Pulmonary artery endothelial cell (primary cell): Measurements from ENCODE around the gene PPP1R3A. TPM values are rescaled to one million over a fixed set of nuclear protein-coding genes. Genes with fewer than 3 reads are reported as not detected.
"Not testable (repeated sequence)": the region's sequence is repeated elsewhere in the genome, so short reads cannot be mapped to it uniquely, and the experiment has no call there.

Experiments used
- DNase-seq: peaks from one replicate; pipeline ENCODE4 v3.0.0-alpha.2; 2011; ENCODE audit warnings: low read depth, low spot score
- total RNA-seq: library from RNA; depleted of rRNA; stranded (reverse); fragments of >200 nt; gene quantifications from 2 replicates; pipeline ENCODE4 v1.2.3, GENCODE V29; 2014

Gene PPP1R3A
- not detected in 2 replicates for total RNA-seq

GRCh38 chr7:113918946-113919345 is at the start of gene PPP1R3A:
TSS of gene PPP1R3A (minus strand) at chr7:113919009. CDS start at chr7:113918996, 13 bp downstream.
- DNase-seq = no peak

GRCh38 chr7:113963356-113963755 is 44.5 kb upstream of the PPP1R3A start:
- no peak for DNase-seq

GRCh38 chr7:113959910-113960309 is 41.1 kb upstream of the PPP1R3A start:
- DNase-seq = no peak

- no peak for DNase-seq
Measured at GRCh38 chr7:113955157-113955556, 36.3 kb upstream of the PPP1R3A start.

GRCh38 chr7:113953553-113953952 is 34.7 kb upstream of the PPP1R3A start:
- no peak for DNase-seq

- no peak for DNase-seq
Measured at GRCh38 chr7:113945018-113945938, 26.5 kb upstream of the PPP1R3A start.

GRCh38 chr7:113936982-113937381 is 18.2 kb upstream of the PPP1R3A start:
- DNase-seq = no peak

- no peak for DNase-seq
Measured at GRCh38 chr7:113936535-113936934, 17.7 kb upstream of the PPP1R3A start.

GRCh38 chr7:113929389-113929788 is 10.6 kb upstream of the PPP1R3A start:
- DNase-seq = not testable (repeated sequence)

- no peak for DNase-seq
Measured at GRCh38 chr7:113928112-113928511, 9.3 kb upstream of the PPP1R3A start.

- DNase-seq = no peak
Measured at GRCh38 chr7:113922049-113922448, 3.2 kb upstream of the PPP1R3A start.

- no peak for DNase-seq
Measured at GRCh38 chr7:113921363-113921762, 2.6 kb upstream of the PPP1R3A start.

GRCh38 chr7:113917840-113918239 is 969 bp downstream of the PPP1R3A start:
- DNase-seq = no peak

- no peak for DNase-seq
Measured at GRCh38 chr7:113915956-113916355, 2.9 kb downstream of the PPP1R3A start.

GRCh38 chr7:113912876-113913275 is 5.9 kb downstream of the PPP1R3A start:
- no peak for DNase-seq

- no peak for DNase-seq
Measured at GRCh38 chr7:113907617-113908016, 11.2 kb downstream of the PPP1R3A start.

- no peak for DNase-seq
Measured at GRCh38 chr7:113904521-113904920, 14.3 kb downstream of the PPP1R3A start.

- no peak for DNase-seq
Measured at GRCh38 chr7:113892818-113893217, 26.0 kb downstream of the PPP1R3A start.

- no peak for DNase-seq
Measured at GRCh38 chr7:113891828-113892227, 27.0 kb downstream of the PPP1R3A start.

GRCh38 chr7:113891031-113891350 is 27.8 kb downstream of the PPP1R3A start:
- DNase-seq = no peak

GRCh38 chr7:113890331-113891030 is 28.3 kb downstream of the PPP1R3A start:
- no peak for DNase-seq

GRCh38 chr7:113883096-113883495 is 35.7 kb downstream of the PPP1R3A start:
- no peak for DNase-seq

- no peak for DNase-seq
Measured at GRCh38 chr7:113880559-113880958, 38.2 kb downstream of the PPP1R3A start.
